Cardiac muscle cell (in vitro differentiated cells and primary cell): Measurements from ENCODE around the gene ZNF442. TPM values are rescaled to one million over a fixed set of nuclear protein-coding genes. Genes with fewer than 3 reads are reported as not detected.

Source experiments
- polyA plus RNA-seq: library from polyadenylated mRNA; unstranded; fragments of >200 nt; fragmentation: Nextera tagmentation; extraction: Ambion mirVana; gene quantifications from 2 replicates; pipeline ENCODE4 v1.2.1, GENCODE V29; 2016
- total RNA-seq: library from RNA; depleted of rRNA; stranded (reverse); fragments of >200 nt; gene quantifications from 2 replicates; pipeline ENCODE4 v1.2.3, GENCODE V29; 2016

Gene ZNF442
- total and polyA plus RNA-seq, 2 experiments from 2014 or later, result 2.7 to 3.4 TPM

Other genes with a start within 250 kb of the ZNF442 start
- gene ZNF20, start 225.3 kb downstream of the ZNF442 start, total RNA-seq, result 6.2 and 7.2 TPM in 2 replicates
- 2.8 and 3.8 TPM in 2 replicates for gene ZNF20, start 225.3 kb downstream of the ZNF442 start, polyA plus RNA-seq
- gene ZNF625, start 208.9 kb downstream of the ZNF442 start, total RNA-seq, result 11.5 and 20.6 TPM in 2 replicates
- 3.7 and 10.2 TPM in 2 replicates for gene ZNF625, start 208.9 kb downstream of the ZNF442 start, polyA plus RNA-seq
- gene ZNF136, start 202.6 kb downstream of the ZNF442 start, total RNA-seq, result 5.2 and 22.5 TPM in 2 replicates
- gene ZNF136, start 202.6 kb downstream of the ZNF442 start, polyA plus RNA-seq, result 3.9 and 7.9 TPM in 2 replicates
- gene ZNF44, start 70.8 kb downstream of the ZNF442 start, total RNA-seq, result 8.2 and 10.9 TPM in 2 replicates
- gene ZNF44, start 70.8 kb downstream of the ZNF442 start, polyA plus RNA-seq, result 12.5 and 14.0 TPM in 2 replicates
- gene ZNF563, start 32.0 kb downstream of the ZNF442 start, total RNA-seq, result 3.2 and 7.7 TPM in 2 replicates
- gene ZNF563, start 32.0 kb downstream of the ZNF442 start, polyA plus RNA-seq, result 5.0 and 5.7 TPM in 2 replicates
- 2.3 and 3.9 TPM in 2 replicates for gene ZNF799, start 35.6 kb upstream of the ZNF442 start, total RNA-seq
- gene ZNF799, start 35.6 kb upstream of the ZNF442 start, polyA plus RNA-seq, result 1.8 and 4.1 TPM in 2 replicates
- gene ZNF443, start 75.3 kb upstream of the ZNF442 start, total RNA-seq, result 3.0 and 4.1 TPM in 2 replicates
- 3.8 and 4.1 TPM in 2 replicates for gene ZNF443, start 75.3 kb upstream of the ZNF442 start, polyA plus RNA-seq
- gene ZNF709, start 119.1 kb upstream of the ZNF442 start, total RNA-seq, result 3.6 and 8.2 TPM in 2 replicates
- 2.4 and 3.9 TPM in 2 replicates for gene ZNF709, start 119.1 kb upstream of the ZNF442 start, polyA plus RNA-seq
- gene ZNF564, start 185.8 kb upstream of the ZNF442 start, total RNA-seq, result 9.0 and 12.8 TPM in 2 replicates
- 7.3 and 11.2 TPM in 2 replicates for gene ZNF564, start 185.8 kb upstream of the ZNF442 start, polyA plus RNA-seq
- 5.0 and 5.7 TPM in 2 replicates for gene ZNF490, start 245.1 kb upstream of the ZNF442 start, total RNA-seq
- gene ZNF490, start 245.1 kb upstream of the ZNF442 start, polyA plus RNA-seq, result 2.4 and 4.2 TPM in 2 replicates
- 9.1 and 11.7 TPM in 2 replicates for gene ZNF791, start 245.2 kb upstream of the ZNF442 start, total RNA-seq
- gene ZNF791, start 245.2 kb upstream of the ZNF442 start, polyA plus RNA-seq, result 11.5 and 23.5 TPM in 2 replicates